ENCODE measurements around the gene SH2D7.
A peak's percentile ranks its signal among the peaks of the same experiment; 100 is the strongest.

Gene SH2D7

DNA sequence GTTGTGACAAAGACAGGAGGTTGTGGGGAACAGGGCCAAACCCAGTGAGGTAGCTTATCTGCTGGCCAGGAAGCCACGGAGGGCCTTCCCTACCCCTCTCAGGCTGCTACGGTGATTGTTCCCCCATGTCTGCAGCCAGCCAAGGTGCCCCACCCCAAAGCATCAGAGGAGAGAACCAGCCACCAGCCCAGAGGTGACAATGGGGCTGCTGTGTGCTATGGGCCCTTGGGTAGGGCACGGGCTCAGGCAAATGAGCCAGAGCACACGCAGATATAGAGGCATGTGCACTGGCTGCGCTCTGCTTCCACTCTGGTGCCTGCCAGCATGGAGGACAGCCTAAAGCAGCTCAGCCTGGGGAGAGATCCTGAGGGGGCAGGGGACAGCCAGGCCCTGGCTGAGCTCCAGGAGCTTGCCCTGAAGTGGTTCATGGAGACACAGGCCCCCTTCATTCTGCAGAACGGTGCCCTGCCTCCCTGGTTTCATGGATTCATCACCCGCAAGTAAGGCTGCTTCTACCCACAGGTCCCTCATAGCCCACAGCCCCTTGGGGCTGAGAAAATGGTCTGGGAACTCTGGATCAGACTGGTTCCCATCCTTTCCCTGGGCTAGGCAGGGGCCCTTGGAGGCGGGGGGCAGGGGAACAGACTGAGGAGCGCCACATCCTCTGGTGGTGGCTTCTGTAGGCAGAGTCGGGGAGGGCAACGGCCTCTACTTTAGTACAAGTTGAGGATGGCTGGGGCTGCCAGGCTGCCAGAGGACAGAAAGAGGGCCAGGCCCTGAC lies at the start of gene SH2D7:
TSS of gene SH2D7 (plus strand) at position 301 of the 781 bp plus-strand sequence. CDS start at position 325, 24 bp downstream.
- DNase-seq: no peak

- DNase-seq: no peak
Observed at GRCh38 chr15:78044407-78045155, 47.8 kb upstream of the SH2D7 start.

DNA sequence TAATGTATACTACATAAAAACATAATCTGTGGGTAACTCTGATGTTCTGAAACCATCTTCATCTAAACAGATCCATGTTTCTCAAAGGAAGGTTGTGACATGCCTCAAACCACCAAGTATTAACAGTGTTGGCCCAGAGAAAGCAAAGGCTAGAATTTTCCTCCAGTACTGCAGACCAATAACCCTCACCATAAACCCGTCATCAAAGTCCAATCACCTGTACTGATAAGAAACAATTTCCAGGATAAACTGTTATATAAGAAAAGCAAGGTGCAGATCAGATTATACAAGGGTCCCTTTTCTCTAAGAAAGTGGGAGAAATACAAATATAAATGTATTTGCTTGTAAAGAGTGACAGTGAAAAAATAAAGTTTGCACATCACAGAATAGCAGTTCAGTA lies 47.2 kb upstream of the SH2D7 start:
- no peak for DNase-seq

DNA sequence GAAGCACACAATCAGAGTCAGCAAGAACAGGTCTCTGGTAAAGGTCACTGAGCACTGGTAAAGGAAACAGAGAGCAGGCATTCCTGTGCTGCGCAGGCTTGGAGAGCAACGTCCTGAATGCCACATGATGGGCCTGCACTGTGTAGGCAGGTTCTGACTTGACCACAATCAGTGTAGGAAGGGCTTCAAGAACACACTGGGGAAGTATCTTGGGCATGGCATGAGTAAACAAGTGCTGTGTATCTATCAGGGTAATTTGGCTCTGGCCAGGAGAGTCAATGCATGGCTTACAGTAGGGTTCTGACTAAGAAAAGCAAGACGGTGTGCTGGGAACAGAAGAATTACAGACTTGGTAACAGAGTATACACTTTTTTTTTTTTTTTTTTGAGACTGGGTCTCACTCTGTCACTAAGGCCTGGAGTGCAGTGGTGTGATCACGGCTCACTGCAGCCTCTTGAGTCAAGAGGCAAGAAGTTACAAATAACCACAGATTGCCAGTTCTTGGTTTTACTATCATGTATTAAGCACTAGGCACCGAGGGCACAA lies 45.5 kb upstream of the SH2D7 start:
- no peak for DNase-seq

GRCh38 chr15:78047761-78048627 lies 44.4 kb upstream of the SH2D7 start:
- no peak for DNase-seq

DNA sequence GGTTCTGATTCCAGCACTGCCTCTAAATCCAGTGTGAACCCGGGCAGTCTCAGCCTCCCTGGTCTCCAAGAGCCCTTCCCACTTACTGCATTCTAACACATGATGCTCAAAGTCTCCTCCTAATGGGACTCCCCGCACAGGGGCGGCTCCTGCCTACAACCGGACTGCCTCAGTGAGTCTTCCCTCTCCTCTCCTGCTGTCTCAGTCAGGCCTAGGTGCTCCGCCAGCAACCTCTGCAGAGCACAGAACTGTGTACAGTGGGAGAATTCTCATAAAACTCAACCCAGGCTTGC lies 43.8 kb upstream of the SH2D7 start:
- no peak for DNase-seq

GRCh38 chr15:78049691-78050440 lies 42.5 kb upstream of the SH2D7 start:
- DNase-seq: peak; percentile 75

GRCh38 chr15:78050441-78050809 lies 41.9 kb upstream of the SH2D7 start:
- no peak for DNase-seq

DNA sequence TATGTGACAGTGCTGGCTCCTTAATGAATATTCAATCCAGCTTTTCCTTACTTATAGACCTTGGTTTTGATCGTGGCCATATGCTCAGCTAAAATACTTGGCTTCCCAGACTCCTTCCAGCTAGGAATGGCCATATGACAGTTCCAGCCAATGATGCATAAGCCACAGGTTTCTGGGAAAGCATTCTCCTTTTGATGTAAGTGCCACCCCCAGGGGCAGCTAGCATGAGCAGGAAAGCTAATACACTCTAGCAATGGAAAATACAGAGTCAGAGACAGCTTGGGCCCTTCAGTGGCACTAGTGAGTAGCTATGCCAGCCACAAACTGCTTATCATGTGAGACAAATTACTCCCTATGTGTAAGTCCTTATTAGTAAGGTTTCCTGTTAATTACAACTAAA lies 41.5 kb upstream of the SH2D7 start:
- DNase-seq: no peak

GRCh38 chr15:78051596-78051995 lies 40.8 kb upstream of the SH2D7 start:
- no peak for DNase-seq

DNA sequence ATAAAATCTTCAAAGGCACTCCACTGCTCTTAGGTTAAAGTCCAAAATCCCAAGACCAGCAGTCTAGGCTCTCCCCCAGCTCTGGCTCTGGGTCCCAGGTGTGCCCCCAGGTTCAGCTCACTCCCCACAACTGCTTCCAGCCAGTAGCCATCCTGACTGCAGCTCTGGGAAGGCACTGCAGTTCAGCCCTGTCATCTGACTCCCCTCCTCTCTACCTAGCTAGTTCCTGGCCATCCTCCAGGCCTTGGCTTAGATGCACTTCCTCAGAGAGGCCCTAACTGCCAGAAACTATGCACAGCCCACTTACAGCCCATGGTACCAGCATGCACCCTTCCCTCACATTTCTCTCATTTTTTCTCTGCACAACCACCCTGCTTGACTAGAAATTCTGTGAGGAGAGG lies 40.4 kb upstream of the SH2D7 start:
- DNase-seq: no peak

DNA sequence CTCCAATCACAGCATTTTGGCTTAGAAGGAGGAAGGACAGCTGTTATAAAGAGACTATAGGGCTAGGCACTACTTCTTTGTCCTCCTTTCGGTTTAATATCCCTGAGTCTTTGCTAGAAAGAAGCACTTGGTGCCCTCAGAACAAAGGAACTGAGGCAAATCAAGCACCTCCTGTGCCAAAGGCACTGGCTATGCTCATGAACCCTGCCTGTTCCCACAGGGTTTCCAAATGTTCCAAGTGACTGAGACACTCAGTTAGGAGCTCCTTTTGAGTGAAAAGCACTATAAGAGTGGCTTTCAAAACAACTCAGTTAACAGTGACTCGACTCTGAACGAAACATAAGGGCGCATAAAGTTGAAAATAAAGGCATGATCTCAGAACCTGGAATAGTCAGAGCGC lies 39.8 kb upstream of the SH2D7 start:
- no peak for DNase-seq

- no peak for DNase-seq
Observed at GRCh38 chr15:78054518-78054917, 37.8 kb upstream of the SH2D7 start.

- no peak for DNase-seq
Observed at GRCh38 chr15:78054966-78055365, 37.4 kb upstream of the SH2D7 start.

DNA sequence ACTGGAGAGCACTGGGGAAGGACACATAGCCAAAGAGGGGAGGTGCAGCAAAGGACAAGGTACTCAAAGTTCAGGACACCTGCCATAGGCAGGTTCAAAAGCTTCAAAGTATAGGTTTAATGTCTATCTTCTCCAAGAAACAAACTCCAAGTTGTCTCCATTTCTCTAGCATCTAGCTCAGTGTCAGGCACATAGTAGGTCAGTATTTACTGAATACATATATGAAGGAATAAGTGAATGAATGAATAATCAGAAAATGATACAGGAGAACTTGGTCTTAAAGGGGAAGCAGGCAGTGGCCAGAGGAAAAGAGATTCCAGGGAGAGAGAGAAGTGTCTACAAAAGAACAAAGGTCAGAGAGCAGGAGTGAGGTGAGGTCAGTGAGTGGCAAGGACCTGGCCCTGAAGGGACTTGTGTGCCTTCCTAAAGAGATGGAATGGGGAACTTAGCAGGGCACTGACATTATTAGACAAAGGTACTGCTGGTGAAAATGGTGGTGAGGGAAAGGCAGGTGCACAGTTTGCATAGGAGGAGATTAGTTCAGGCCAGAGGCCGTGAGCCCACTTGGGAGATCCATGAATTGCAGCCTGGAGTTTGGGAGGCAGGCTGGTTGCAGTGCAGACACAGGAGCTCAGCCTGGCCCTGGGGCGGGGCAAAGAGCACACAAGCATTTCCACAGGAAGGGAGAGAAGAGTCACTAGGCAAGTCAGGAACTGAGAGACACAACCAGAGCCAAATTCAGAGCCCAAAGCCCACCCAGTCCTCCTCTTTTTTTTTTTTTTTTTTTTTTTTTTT lies 36.2 kb upstream of the SH2D7 start:
- DNase-seq: peak; percentile 51

- peak; percentile 49 for DNase-seq
Observed at GRCh38 chr15:78056714-78057269, 35.6 kb upstream of the SH2D7 start.

DNA sequence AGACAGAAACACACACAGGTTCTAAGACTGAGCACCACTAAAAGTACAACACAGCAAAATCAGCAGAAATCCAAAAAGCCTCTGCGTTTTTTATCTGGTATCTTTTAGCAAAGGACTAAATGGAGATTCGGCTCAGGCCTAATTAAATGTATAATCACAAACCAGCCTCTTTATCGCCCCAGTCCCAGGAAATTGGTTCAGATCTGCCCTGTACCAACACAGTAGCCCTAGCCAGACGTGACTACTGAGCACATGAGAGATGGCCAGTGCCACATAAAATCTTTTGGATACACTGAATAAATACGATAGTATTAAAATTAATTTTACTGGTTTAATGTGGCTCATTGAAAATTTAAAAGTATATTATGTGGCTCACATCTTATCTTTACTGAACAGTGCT lies 34.6 kb upstream of the SH2D7 start:
- DNase-seq: no peak

GRCh38 chr15:78058401-78058935 lies 33.9 kb upstream of the SH2D7 start:
- DNase-seq: no peak

DNA sequence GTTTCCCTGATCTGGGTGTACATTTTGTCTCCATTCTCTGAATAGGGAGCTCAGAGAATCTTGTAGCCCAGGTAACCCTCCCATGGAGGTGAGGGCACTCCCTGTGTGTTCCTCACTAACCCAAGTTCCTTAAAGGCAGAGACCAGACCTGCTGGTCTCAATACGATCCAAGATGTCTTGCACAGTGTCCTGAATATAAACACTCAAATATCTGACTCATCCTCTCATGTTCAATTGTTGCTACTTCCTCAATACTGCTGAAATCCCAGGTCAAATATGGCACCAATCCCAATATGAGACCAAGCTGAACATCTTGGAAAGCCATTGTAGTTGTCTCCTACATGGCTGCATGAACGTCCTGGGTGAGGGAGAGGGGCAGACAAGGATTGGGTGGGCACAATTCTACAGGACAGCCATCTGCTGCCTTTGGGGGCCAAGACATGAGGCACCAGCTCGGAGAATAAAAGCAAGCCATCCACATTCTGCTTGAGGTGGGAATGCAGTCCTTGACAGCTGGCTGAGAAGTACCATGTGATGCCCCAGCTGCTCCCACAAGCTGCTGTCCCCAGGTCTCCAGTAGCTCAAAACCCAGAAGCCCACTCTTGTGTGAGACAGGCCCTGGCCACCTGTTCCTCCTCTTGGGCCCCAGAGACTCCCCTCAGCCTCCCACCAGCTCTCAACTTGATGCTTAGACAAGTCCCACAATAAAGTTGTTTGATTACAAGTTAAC lies 33.1 kb upstream of the SH2D7 start:
- DNase-seq: no peak

- no peak for DNase-seq
Observed at GRCh38 chr15:78060232-78060631, 32.1 kb upstream of the SH2D7 start.
